ENCODE measurements around the gene ADAMTS9.

The ADAMTS9 gene

DNA sequence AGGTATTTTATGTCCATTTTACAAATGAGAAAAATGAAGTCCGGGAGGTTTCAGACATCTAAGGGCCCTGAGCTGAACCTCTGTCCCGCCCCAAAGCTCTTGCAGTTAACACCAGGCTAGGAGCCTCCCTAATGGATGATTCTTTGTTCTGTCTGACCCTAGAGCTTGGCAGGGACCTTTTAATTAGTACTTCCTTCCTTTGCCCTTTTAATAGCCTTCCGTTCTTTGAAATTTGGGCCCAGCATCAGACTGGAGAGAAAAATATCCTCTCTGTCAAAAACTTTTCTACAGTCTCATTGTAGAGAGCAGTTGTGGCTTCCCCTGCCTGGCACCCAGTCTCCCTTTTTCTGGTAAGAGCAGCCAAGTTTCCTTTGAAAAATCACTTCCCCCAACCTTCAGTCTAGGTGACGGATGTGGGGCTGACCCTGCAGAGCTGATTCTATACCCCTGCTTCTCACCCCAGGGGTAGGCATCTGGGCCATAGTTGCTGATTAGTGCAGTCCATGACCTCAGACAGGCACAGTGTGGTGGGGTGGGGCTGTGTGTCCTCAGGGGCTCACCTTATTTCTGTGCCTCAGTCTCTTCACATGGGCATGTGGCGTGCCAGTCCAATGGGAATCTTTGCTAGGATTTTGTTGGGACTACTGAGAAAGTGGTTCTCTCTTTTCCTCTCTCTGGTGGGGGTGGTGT, 220.4 kb downstream of the ADAMTS9 start:
- Histone ChIP-seq H3K4me1 (ENCODE audit: insufficient read depth, low read length, poor library complexity, severe bottlenecking) (no peaks in the 10 kb centered on the region), H3K9ac (ENCODE audit: low read depth, low read length, poor library complexity, severe bottlenecking) (no peak overlapping the region), H2AFZ (ENCODE audit: low read length) (no peak overlapping the region), H3K9me2 (replicated peaks; ENCODE audit: low read depth, low read length) (no peaks in the 10 kb centered on the region), H3K36me3 (ENCODE audit: insufficient read depth, low read length) (no peaks in the 10 kb centered on the region), H3K79me2 (ENCODE audit: insufficient read depth, low read length) (no peaks in the 10 kb centered on the region), H3K4me2 (ENCODE audit: low read depth, low read length, poor library complexity, severe bottlenecking) (no peak overlapping the region), H3K27me3 (ENCODE audit: insufficient read depth, low read length, poor library complexity, severe bottlenecking) (no peaks in the 10 kb centered on the region), H3K4me3 (ENCODE audit: low read length, poor library complexity, severe bottlenecking) (no peak overlapping the region), H3K9me3 (ENCODE audit: insufficient read depth, low read depth, low read length) (no peaks in the 10 kb centered on the region), H4K20me1 (ENCODE audit: insufficient read depth, low read length, poor library complexity, severe bottlenecking) (no peaks in the 10 kb centered on the region), H3F3A (ENCODE audit: low read depth) (no peaks in the 10 kb centered on the region)
- TF ChIP-seq, protein P1, sequence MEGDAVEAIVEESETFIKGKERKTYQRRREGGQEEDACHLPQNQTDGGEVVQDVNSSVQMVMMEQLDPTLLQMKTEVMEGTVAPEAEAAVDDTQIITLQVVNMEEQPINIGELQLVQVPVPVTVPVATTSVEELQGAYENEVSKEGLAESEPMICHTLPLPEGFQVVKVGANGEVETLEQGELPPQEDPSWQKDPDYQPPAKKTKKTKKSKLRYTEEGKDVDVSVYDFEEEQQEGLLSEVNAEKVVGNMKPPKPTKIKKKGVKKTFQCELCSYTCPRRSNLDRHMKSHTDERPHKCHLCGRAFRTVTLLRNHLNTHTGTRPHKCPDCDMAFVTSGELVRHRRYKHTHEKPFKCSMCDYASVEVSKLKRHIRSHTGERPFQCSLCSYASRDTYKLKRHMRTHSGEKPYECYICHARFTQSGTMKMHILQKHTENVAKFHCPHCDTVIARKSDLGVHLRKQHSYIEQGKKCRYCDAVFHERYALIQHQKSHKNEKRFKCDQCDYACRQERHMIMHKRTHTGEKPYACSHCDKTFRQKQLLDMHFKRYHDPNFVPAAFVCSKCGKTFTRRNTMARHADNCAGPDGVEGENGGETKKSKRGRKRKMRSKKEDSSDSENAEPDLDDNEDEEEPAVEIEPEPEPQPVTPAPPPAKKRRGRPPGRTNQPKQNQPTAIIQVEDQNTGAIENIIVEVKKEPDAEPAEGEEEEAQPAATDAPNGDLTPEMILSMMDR (conservative IDR thresholded peaks at IDR 0.05; ENCODE audit: low read length), result no peak
- no peak for TF ChIP-seq EZH2phosphoT487 (IDR thresholded peaks at IDR 0.05; ENCODE audit: borderline replicate concordance)

All from Loucy (cell line).